ACC112 (cell line): Measurements from ENCODE around the gene MRPL34.

Experiments used
- H2AFZ ChIP-seq: fragments of 200-600 bp; sonication (generic); one replicate; pipeline ENCODE4 v1.6.0; 2017; ENCODE audit warnings: antibody characterized with exemption, low read length; ENCODE audit not compliant: unreplicated experiment
- H3K27ac ChIP-seq: fragments of 200-600 bp; sonication (generic); 2 replicates; pipeline ENCODE4 v1.5.1; 2014; ENCODE audit warnings: low read depth, mild to moderate bottlenecking, antibody characterized with exemption, low read length, moderate library complexity
- H3K27me3 ChIP-seq: fragments of 200-600 bp; sonication (generic); 2 replicates; pipeline ENCODE4 v1.6.1; 2014; ENCODE audit warnings: mild to moderate bottlenecking, antibody characterized with exemption, low read length, moderate library complexity, mixed read lengths; ENCODE audit not compliant: insufficient read depth
- H3K36me3 ChIP-seq: fragments of 200-600 bp; sonication (generic); 2 replicates; pipeline ENCODE4 v1.6.1; 2016; ENCODE audit warnings: mild to moderate bottlenecking, antibody characterized with exemption, low read length, moderate library complexity, mixed read lengths; ENCODE audit not compliant: insufficient read depth
- H3K4me1 ChIP-seq: fragments of 200-600 bp; sonication (generic); one replicate; pipeline ENCODE4 v1.6.1; 2016; ENCODE audit warnings: low read length, mixed read lengths; ENCODE audit not compliant: insufficient read depth, unreplicated experiment, control insufficient read depth
- H3K4me3 ChIP-seq: fragments of 200-600 bp; sonication (generic); 2 replicates; pipeline ENCODE4 v1.5.1; 2014; ENCODE audit warnings: mild to moderate bottlenecking, low read depth, low read length
- H3K79me2 ChIP-seq: fragments of 200-600 bp; sonication (generic); one replicate; pipeline ENCODE4 v1.6.0; 2016; ENCODE audit warnings: low read length; ENCODE audit not compliant: control insufficient read depth, unreplicated experiment, insufficient read depth

MRPL34 gene

GRCh38 chr19:17330262-17331044, 24.8 kb downstream of the MRPL34 start:
- H3K4me1 ChIP-seq: no peaks in the 10 kb centered on the region

GRCh38 chr19:17331045-17331558, 25.4 kb downstream of the MRPL34 start:
- no peaks in the 10 kb centered on the region; the same call in 1 of the 2 replicates for H3K36me3 ChIP-seq

More at GRCh38 chr19:17330262-17331044, 24.8 kb downstream of the MRPL34 start:
- no peaks in the 10 kb centered on the region for H3K27me3 ChIP-seq
- no peaks in the 10 kb centered on the region for H3K79me2 ChIP-seq
- H3K36me3 ChIP-seq: no peaks in the 10 kb centered on the region; the same call in 1 of the 2 replicates
- no peak overlapping the region for H3K27ac ChIP-seq
- H3K4me3 ChIP-seq: no peak overlapping the region
- H2AFZ ChIP-seq: no peak overlapping the region

GRCh38 chr19:17332360-17332676, 26.6 kb downstream of the MRPL34 start:
- H3K79me2 ChIP-seq: no peaks in the 10 kb centered on the region
- H3K27me3 ChIP-seq: no peaks in the 10 kb centered on the region
- no peak overlapping the region for H3K4me3 ChIP-seq
- no peaks in the 10 kb centered on the region; the same call in 1 of the 2 replicates for H3K36me3 ChIP-seq
- H2AFZ ChIP-seq: no peak overlapping the region
- H3K27ac ChIP-seq: no peak overlapping the region
- no peaks in the 10 kb centered on the region for H3K4me1 ChIP-seq

More at GRCh38 chr19:17331045-17331558, 25.4 kb downstream of the MRPL34 start:
- Histone ChIP-seq H3K4me1 (no peaks in the 10 kb centered on the region), H3K4me3 (no peak overlapping the region), H3K79me2 (no peaks in the 10 kb centered on the region), H3K27ac (no peak overlapping the region), H3K27me3 (no peaks in the 10 kb centered on the region), H2AFZ (no peak overlapping the region)

- H3K36me3 ChIP-seq: no peaks in the 10 kb centered on the region; the same call in 1 of the 2 replicates
- H3K27ac ChIP-seq: no peak overlapping the region
- H2AFZ ChIP-seq: no peak overlapping the region
- H3K4me3 ChIP-seq: no peak overlapping the region
- H3K27me3 ChIP-seq: no peaks in the 10 kb centered on the region
- H3K4me1 ChIP-seq: no peaks in the 10 kb centered on the region
- H3K79me2 ChIP-seq: peaks cover 3% of the 10 kb centered on the region
These were observed 27.3 kb downstream of the MRPL34 start for GRCh38 chr19:17332677-17333581.

- Histone ChIP-seq H3K79me2 (peaks cover 3% of the 10 kb centered on the region), H3K27ac (no peak overlapping the region), H3K36me3 (no peaks in the 10 kb centered on the region; the same call in 1 of the 2 replicates), H2AFZ (peak overlapping the region; percentile 65), H3K4me3 (peak overlapping the region; percentile 80), H3K4me1 (peaks cover 5% of the 10 kb centered on the region), H3K27me3 (no peaks in the 10 kb centered on the region)
These were observed 28.1 kb downstream of the MRPL34 start for GRCh38 chr19:17333611-17334413.

GRCh38 chr19:17334414-17335409, 29.0 kb downstream of the MRPL34 start, which contains the start of gene ANO8:
ANO8 (minus strand) TSS chr19:17334855; CDS start chr19:17334670, 185 bp downstream.
- peaks cover 3% of the 10 kb centered on the region for H3K79me2 ChIP-seq
- peak within 1 kb of the TSS; percentile 65 for H2AFZ ChIP-seq
- no peak within 1 kb of the TSS for H3K27ac ChIP-seq
- H3K27me3 ChIP-seq: no peaks in the 10 kb centered on the region
- no peaks in the 10 kb centered on the region; the same call in 1 of the 2 replicates for H3K36me3 ChIP-seq
- H3K4me3 ChIP-seq: peak within 1 kb of the TSS; percentile 80
- H3K4me1 ChIP-seq: peaks cover 5% of the 10 kb centered on the region

GRCh38 chr19:17335575-17335974, 29.9 kb downstream of the MRPL34 start:
- no peak overlapping the region; the same call in 1 of the 2 replicates for H3K4me3 ChIP-seq
- H3K4me1 ChIP-seq: peaks cover 5% of the 10 kb centered on the region
- H3K27me3 ChIP-seq: no peaks in the 10 kb centered on the region
- no peak overlapping the region for H2AFZ ChIP-seq
- H3K36me3 ChIP-seq: no peaks in the 10 kb centered on the region; the same call in 1 of the 2 replicates
- peaks cover 3% of the 10 kb centered on the region for H3K79me2 ChIP-seq
- no peak overlapping the region for H3K27ac ChIP-seq

- peak within 1 kb of the TSS; percentile 97 for H2AFZ ChIP-seq
- no peaks in the 10 kb centered on the region for H3K27me3 ChIP-seq
- H3K36me3 ChIP-seq: no peaks in the 10 kb centered on the region; the same call in 1 of the 2 replicates
- H3K27ac ChIP-seq: peak within 1 kb of the TSS; percentile 73
- H3K4me3 ChIP-seq: peak within 1 kb of the TSS; percentile 87
- H3K4me1 ChIP-seq: peaks cover 5% of the 10 kb centered on the region
- H3K79me2 ChIP-seq: peaks cover 3% of the 10 kb centered on the region
These were observed 31.4 kb downstream of the MRPL34 start, which contains the start of gene GTPBP3 for GRCh38 chr19:17336872-17337674. GTPBP3 (plus strand) TSS chr19:17337553; CDS start chr19:17337612, 59 bp downstream.
